Endothelial cell of umbilical vein (primary cell): ENCODE data around the gene FAM240B. TPM values are rescaled to one million over a fixed set of nuclear protein-coding genes. Genes with fewer than 3 reads are reported as not detected.

Experiments used
- BruUV-seq: library from RNA; stranded (reverse); fragments of 400-500 nt; replicated peaks from 2 replicates; lab custom pipeline; 2021; lab: Mats Ljungman, UMichigan
- CTCF ChIA-PET: fragments of 300-600, 350-600 bp; sonication (Branson Sonifier 250); formaldehyde crosslinking; loops from one replicate; lab custom pipeline; 2021; ENCODE audit warnings: antibody characterized with exemption, inconsistent platforms; lab: Charles Lee
- POLR2A ChIA-PET: fragments of 300-600, 350-600 bp; sonication (Branson Sonifier 250); formaldehyde crosslinking; loops from one replicate; lab custom pipeline; 2021; ENCODE audit warnings: antibody characterized with exemption, inconsistent platforms; lab: Charles Lee
- DNase-seq: peaks from one replicate; pipeline ENCODE4 v3.0.0-alpha.2; 2011; ENCODE audit warnings: low read depth, low spot score
- FAIRE-seq: peaks from 2 replicates; lab custom pipeline; 2011; peaks lifted over from hg19 to GRCh38; lab: Jason Lieb, UNC
- H2AFZ ChIP-seq: 2 replicates; pipeline ENCODE4 v1.6.0; 2012; ENCODE audit warnings: low read depth, low read length, control low read depth, inconsistent platforms
- H3K27ac ChIP-seq: 2 replicates; pipeline ENCODE4 v1.5.1; 2011; ENCODE audit warnings: low read depth, mild to moderate bottlenecking, control low read depth, low read length, moderate library complexity; ENCODE audit not compliant: insufficient read depth
- H3K27me3 ChIP-seq, 2 experiments: 2 replicates each; pipeline versions ENCODE4 v1.6.0 to v1.6.1; 2011; ENCODE audit warnings: low read length in 2 of 2, mixed read lengths in 1 of 2; ENCODE audit not compliant: control insufficient read depth in 2 of 2, insufficient read depth in 2 of 2
- H3K36me3 ChIP-seq, 2 experiments: 2 replicates in 1 of 2; 3 replicates in 1 of 2; pipeline ENCODE4 v1.5.1; 2011; ENCODE audit warnings: low read length in 2 of 2, mild to moderate bottlenecking in 1 of 2, moderate library complexity in 1 of 2; ENCODE audit not compliant: control insufficient read depth in 2 of 2, insufficient read depth in 2 of 2; ENCODE audit errors: extremely low read depth in 1 of 2
- H3K4me1 ChIP-seq: 3 replicates; pipeline ENCODE4 v1.5.1; 2011; ENCODE audit warnings: mild to moderate bottlenecking, low read length; ENCODE audit not compliant: control insufficient read depth, insufficient read depth; ENCODE audit errors: extremely low read depth
- H3K4me2 ChIP-seq: 2 replicates; pipeline ENCODE4 v1.6.1; 2011; ENCODE audit warnings: low read length, control low read depth, mixed read lengths; ENCODE audit not compliant: insufficient read depth
- H3K4me3 ChIP-seq, 3 experiments: fragments of 200-600 bp in 1 of 3; sonication (generic), shearing (Covaris generic) in 1 of 3; replicated peaks in 1 of 3; 2 replicates each; pipeline ENCODE4 v1.5.1; 2011 to 2016; ENCODE audit warnings: control low read depth in 3 of 3, low read length in 3 of 3, mild to moderate bottlenecking in 2 of 3, inconsistent platforms in 1 of 3, low read depth in 1 of 3, moderate library complexity in 1 of 3; ENCODE audit not compliant: insufficient read depth in 1 of 3
- H3K79me2 ChIP-seq: 2 replicates; pipeline ENCODE4 v1.6.0; 2012; ENCODE audit warnings: low read length, inconsistent platforms; ENCODE audit not compliant: control insufficient read depth, insufficient read depth
- H3K9ac ChIP-seq: replicated peaks from 2 replicates; pipeline ENCODE3; 2011; ENCODE audit warnings: low read length, control low read depth; ENCODE audit not compliant: insufficient read depth; ENCODE audit errors: extremely low read depth
- H3K9me1 ChIP-seq: replicated peaks from 3 replicates; pipeline ENCODE4 v1.6.0; 2011; ENCODE audit warnings: mild to moderate bottlenecking, low read length; ENCODE audit not compliant: control insufficient read depth, insufficient read depth; ENCODE audit errors: extremely low read depth
- H3K9me3 ChIP-seq: replicated peaks from 2 replicates; pipeline ENCODE4 v1.5.1; 2012; ENCODE audit warnings: low read length, inconsistent platforms; ENCODE audit not compliant: control insufficient read depth, insufficient read depth
- H4K20me1 ChIP-seq: replicated peaks from 2 replicates; pipeline ENCODE3; 2011; ENCODE audit warnings: mild to moderate bottlenecking, low read length; ENCODE audit not compliant: control insufficient read depth, insufficient read depth; ENCODE audit errors: extremely low read depth
- EZH2 ChIP-seq: IDR thresholded peaks from 2 replicates; pipeline ENCODE4 v1.6.1; 2012; ENCODE audit warnings: borderline replicate concordance, low read depth, mild to moderate bottlenecking, moderate library complexity, low read length, inconsistent platforms; ENCODE audit not compliant: severe bottlenecking
- FOS ChIP-seq: IDR thresholded peaks from 2 replicates; pipeline ENCODE4 v1.6.1; 2011; ENCODE audit warnings: mild to moderate bottlenecking, low read length, moderate library complexity, borderline replicate concordance; ENCODE audit not compliant: insufficient read depth
- GATA2 ChIP-seq: IDR thresholded peaks from 2 replicates; pipeline ENCODE4 v1.7.0; 2011; ENCODE audit warnings: low read depth, mild to moderate bottlenecking, moderate library complexity, mixed read lengths, low read length; ENCODE audit not compliant: insufficient read length, insufficient read depth
- JUN ChIP-seq: IDR thresholded peaks from 2 replicates; pipeline ENCODE4 v1.6.1; 2011; ENCODE audit warnings: borderline replicate concordance, low read depth; ENCODE audit not compliant: insufficient read length, insufficient read depth
- MYC ChIP-seq: IDR thresholded peaks from one replicate; pipeline ENCODE4 v1.6.1; 2011; ENCODE audit warnings: mild to moderate bottlenecking, low read depth, low read length
- POLR2A ChIP-seq: IDR thresholded peaks from 2 replicates; pipeline ENCODE4 v1.6.1; 2012; ENCODE audit warnings: low read depth, mild to moderate bottlenecking, control low read depth, low read length
- POLR2AphosphoS5 ChIP-seq: IDR thresholded peaks from 2 replicates; pipeline ENCODE4 v1.6.1; 2012; ENCODE audit warnings: low read depth, mild to moderate bottlenecking, control low read depth, low read length, moderate library complexity; ENCODE audit not compliant: insufficient read depth
- dilution Hi-C: fragments of 300-500 bp; cut with MboI; formaldehyde crosslinking; loops from one replicate; pipeline ENCODE4 v1.15.0; 2019; ENCODE audit warnings: low sequenced_read_pairs; ENCODE audit not compliant: extremely low pct_ligation_motif_present
- intact Hi-C: fragments of 100-400 bp; cut with micrococcal nuclease; formaldehyde crosslinking; loops from one replicate; pipeline ENCODE4 v1.10.0; 2022
- polyA plus RNA-seq, 4 experiments: library from polyadenylated mRNA; depleted of rRNA in 3 of 4; stranded (reverse) in 3 of 4; unstranded in 1 of 4; fragments of >200 nt; gene quantifications; 2 replicates each; pipeline versions ENCODE4 v1.2.1 to v1.2.3, GENCODE V29; 2011 to 2012; ENCODE audit warnings: missing spikeins in 1 of 4
- total RNA-seq: library from RNA; stranded (reverse); gene quantifications from 2 replicates; pipeline ENCODE4 v1.2.3, GENCODE V29; 2021
- TF ChIP-seq, protein P1 (sequence below), 2 donors: IDR thresholded peaks; 1 replicate in 1 of 2; 2 replicates in 1 of 2; pipeline ENCODE4 v1.5.1; 2011; ENCODE audit warnings: low read length in 2 of 2, mild to moderate bottlenecking in 2 of 2, moderate library complexity in 2 of 2, control low read depth in 1 of 2, inconsistent platforms in 1 of 2, low read depth in 1 of 2; ENCODE audit not compliant: insufficient read depth in 1 of 2; ENCODE audit errors: extremely low read depth in 1 of 2
- TF ChIP-seq, protein P2 (sequence below): IDR thresholded peaks from 2 replicates; pipeline ENCODE4 v1.6.1; 2011; ENCODE audit not compliant: insufficient read depth, insufficient read length

FAM240B gene
- total and polyA plus RNA-seq, 2 donors (not counting 3 experiments of a cell fraction or from before 2014, with no cell fraction given), result not detected

DNA sequence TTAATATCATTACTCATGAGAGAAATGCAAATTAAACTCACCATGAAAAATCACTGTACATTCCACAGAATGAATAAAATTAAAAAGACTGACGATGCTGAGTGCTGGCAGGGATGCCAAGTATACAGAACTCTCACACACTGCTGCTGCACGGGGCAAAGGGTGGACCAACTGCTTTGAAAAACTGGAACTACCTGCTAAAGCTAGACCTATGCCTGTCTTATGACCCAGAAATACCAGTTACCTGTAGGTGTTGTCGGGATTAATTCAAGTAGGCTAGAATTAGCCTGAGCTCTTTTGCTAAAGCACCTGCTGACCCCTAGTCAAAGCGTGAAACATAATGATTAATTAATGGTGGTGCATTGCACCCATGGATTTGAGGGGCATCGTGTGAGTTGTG lies 63.0 kb downstream of the FAM240B start:
- Histone ChIP-seq H3K36me3 (no peaks in the 10 kb centered on the region), H3K4me3 (no peak overlapping the region), H4K20me1 (no peaks in the 10 kb centered on the region), H3K9me3 (no peaks in the 10 kb centered on the region), H3K79me2 (no peaks in the 10 kb centered on the region), H3K9ac (no peak overlapping the region), H3K4me1 (no peaks in the 10 kb centered on the region), H3K27ac (no peak overlapping the region), H3K4me2 (no peak overlapping the region), H3K9me1 (no peaks in the 10 kb centered on the region), H2AFZ (no peak overlapping the region), H3K27me3 (peaks cover 0 to 15% of the 10 kb centered on the region in 2 experiments)
- intact Hi-C loops (no loop called here), dilution Hi-C loops (no loop called here)
- POLR2A ChIA-PET, result no interaction called here
- TF ChIP-seq FOS, result no peak
- no peak for TF ChIP-seq GATA2
- TF ChIP-seq EZH2, result no peak
- no peak for TF ChIP-seq POLR2AphosphoS5
- TF ChIP-seq, protein P1, sequence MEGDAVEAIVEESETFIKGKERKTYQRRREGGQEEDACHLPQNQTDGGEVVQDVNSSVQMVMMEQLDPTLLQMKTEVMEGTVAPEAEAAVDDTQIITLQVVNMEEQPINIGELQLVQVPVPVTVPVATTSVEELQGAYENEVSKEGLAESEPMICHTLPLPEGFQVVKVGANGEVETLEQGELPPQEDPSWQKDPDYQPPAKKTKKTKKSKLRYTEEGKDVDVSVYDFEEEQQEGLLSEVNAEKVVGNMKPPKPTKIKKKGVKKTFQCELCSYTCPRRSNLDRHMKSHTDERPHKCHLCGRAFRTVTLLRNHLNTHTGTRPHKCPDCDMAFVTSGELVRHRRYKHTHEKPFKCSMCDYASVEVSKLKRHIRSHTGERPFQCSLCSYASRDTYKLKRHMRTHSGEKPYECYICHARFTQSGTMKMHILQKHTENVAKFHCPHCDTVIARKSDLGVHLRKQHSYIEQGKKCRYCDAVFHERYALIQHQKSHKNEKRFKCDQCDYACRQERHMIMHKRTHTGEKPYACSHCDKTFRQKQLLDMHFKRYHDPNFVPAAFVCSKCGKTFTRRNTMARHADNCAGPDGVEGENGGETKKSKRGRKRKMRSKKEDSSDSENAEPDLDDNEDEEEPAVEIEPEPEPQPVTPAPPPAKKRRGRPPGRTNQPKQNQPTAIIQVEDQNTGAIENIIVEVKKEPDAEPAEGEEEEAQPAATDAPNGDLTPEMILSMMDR (IDR thresholded peaks at IDR 0.05; ENCODE audit: extremely low read depth in 1 of 2, insufficient read depth in 1 of 2, low read depth in 1 of 2, low read length in 2 of 2), result no peak
- no peak for TF ChIP-seq MYC
- TF ChIP-seq, protein P2, sequence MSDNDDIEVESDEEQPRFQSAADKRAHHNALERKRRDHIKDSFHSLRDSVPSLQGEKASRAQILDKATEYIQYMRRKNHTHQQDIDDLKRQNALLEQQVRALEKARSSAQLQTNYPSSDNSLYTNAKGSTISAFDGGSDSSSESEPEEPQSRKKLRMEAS, result no peak
- no peak for TF ChIP-seq POLR2A
- TF ChIP-seq JUN, result no peak
- FAIRE-seq (no peak), DNase-seq (no peak)
- CTCF ChIA-PET, result no interaction called here
- no TSS peak for BruUV-seq
